Lung (tissue), 12 donors: ENCODE data around the gene POC1A. TPM values are rescaled to one million over a fixed set of nuclear protein-coding genes. Genes with fewer than 3 reads are reported as not detected.

Source experiments
- ATAC-seq: fragments of 200-7000 bp; cut with Tn5 transposase; one replicate; pipeline ENCODE4 v1.9.1; 2020; ENCODE audit warnings: moderate number of reproducible peaks; ENCODE audit not compliant: insufficient read depth, low FRiP score
- DNase-seq, 3 donors: peaks; one replicate each; pipeline ENCODE4 v3.0.0-alpha.2; 2013 to 2017
- H3K27ac ChIP-seq, 2 donors: one replicate each; pipeline ENCODE4 v1.5.1; 2013; ENCODE audit warnings: mild to moderate bottlenecking in 2 of 2, moderate library complexity in 2 of 2, control low read depth in 1 of 2, inconsistent platforms in 1 of 2, low read depth in 1 of 2, low read length in 1 of 2
- H3K27me3 ChIP-seq, 3 donors: one replicate each; pipeline ENCODE4 v1.5.1; 2013; ENCODE audit warnings: low read length in 2 of 3; ENCODE audit not compliant: control insufficient read depth in 3 of 3, insufficient read depth in 3 of 3
- H3K36me3 ChIP-seq, 4 donors: one replicate each; pipeline ENCODE4 v1.5.1; 2013; ENCODE audit warnings: low read length in 4 of 4, mild to moderate bottlenecking in 1 of 4, moderate library complexity in 1 of 4; ENCODE audit not compliant: control insufficient read depth in 4 of 4, insufficient read depth in 4 of 4
- H3K4me1 ChIP-seq, 5 donors: one replicate each; pipeline ENCODE4 v1.5.1; 2013; ENCODE audit warnings: low read length in 5 of 5, mild to moderate bottlenecking in 2 of 5, moderate library complexity in 1 of 5; ENCODE audit not compliant: control insufficient read depth in 5 of 5, insufficient read depth in 5 of 5
- H3K4me3 ChIP-seq: one replicate; pipeline ENCODE4 v1.5.1; 2013; ENCODE audit warnings: mild to moderate bottlenecking, control low read depth, moderate library complexity
- H3K9ac ChIP-seq, 2 donors: one replicate each; pipeline ENCODE4 v1.5.1; 2013; ENCODE audit warnings: low read length in 2 of 2, control low read depth in 1 of 2; ENCODE audit not compliant: insufficient read depth in 1 of 2
- H3K9me3 ChIP-seq, 4 donors: one replicate each; pipeline ENCODE4 v1.5.1; 2013; ENCODE audit warnings: low read length in 3 of 4, mild to moderate bottlenecking in 1 of 4, moderate library complexity in 1 of 4; ENCODE audit not compliant: control insufficient read depth in 4 of 4, insufficient read depth in 3 of 4
- CTCF ChIP-seq: IDR thresholded peaks from 2 replicates; pipeline ENCODE4 v1.5.1; 2012; ENCODE audit warnings: mild to moderate bottlenecking; ENCODE audit errors: control extremely low read depth, extremely low read depth
- WGBS, 2 donors: extraction: QIAGEN DNeasy Blood & Tissue Kit; methylation state at CpG; one replicate each; pipeline ENCODE4 v1.1.7; 2013; 5-methylcytosine and 5-hydroxymethylcytosine counted together
- polyA plus RNA-seq, 2 donors: library from polyadenylated mRNA; stranded (reverse); fragments of 200-250 nt; gene quantifications; one replicate each; pipeline ENCODE4 v1.2.1, GENCODE V29; 2013
- total RNA-seq, 2 donors: library from RNA; depleted of rRNA in 1 of 2; stranded (reverse); fragments of >200 nt in 1 of 2; gene quantifications; one replicate each; pipeline ENCODE4 v1.2.1, GENCODE V29; 2014 to 2021
- donor health status: control.
- donor health status: control.
- donor health status: Bipolar disorder and iron deficiency.
- donor health status: healthy.
- donor health status: DM: yes; HTN: yes; CAD: no.

POC1A gene
- total and polyA plus RNA-seq, 4 donors: 2.3 to 5.4 (median 4.0) TPM

GRCh38 chr3:52109611-52110301 is 44.5 kb downstream of the POC1A start:
- WGBS, 2 donors: 54 to 73% methylated on average over 8 of the region's 8 CpGs
- Histone ChIP-seq H3K9ac (peak overlapping the region; percentile 17 to 36), H3K9me3 (no peaks in the 10 kb centered on the region), H3K36me3 (peaks cover 0 to 2% (median 0%) of the 10 kb centered on the region in 4 donors), H3K4me1 (peaks cover 0 to 29% (median 10%) of the 10 kb centered on the region in 5 donors), H3K27ac (no peak overlapping the region), H3K4me3 (no peak overlapping the region), H3K27me3 (no peaks in the 10 kb centered on the region)
- TF ChIP-seq CTCF: no peak
- peak; percentile 66 to 92 (median 90) for DNase-seq
- no peak for ATAC-seq

GRCh38 chr3:52108302-52109232 is 45.7 kb downstream of the POC1A start:
- no peaks in the 10 kb centered on the region for H3K27me3 ChIP-seq
- H3K4me3 ChIP-seq: no peak overlapping the region
- peak overlapping the region in 1 of 2 donors; percentile 67 for H3K27ac ChIP-seq
- peak; percentile 32 to 66 (median 65) for DNase-seq
- no peak for ATAC-seq
- 68 to 69% methylated on average over 20 of the region's 20 CpGs for WGBS, 2 donors
- H3K36me3 ChIP-seq: peaks cover 0 to 2% (median 0%) of the 10 kb centered on the region in 4 donors
- H3K9me3 ChIP-seq: no peaks in the 10 kb centered on the region
- H3K9ac ChIP-seq: no peak overlapping the region
- TF ChIP-seq CTCF: no peak
- peaks cover 0 to 29% (median 10%) of the 10 kb centered on the region in 5 donors for H3K4me1 ChIP-seq

- Histone ChIP-seq H3K9me3 (no peaks in the 10 kb centered on the region), H3K4me1 (peaks cover 0 to 29% (median 10%) of the 10 kb centered on the region in 5 donors), H3K27ac (no peak overlapping the region), H3K9ac (no peak overlapping the region), H3K36me3 (peaks cover 0 to 2% (median 0%) of the 10 kb centered on the region in 4 donors), H3K27me3 (no peaks in the 10 kb centered on the region), H3K4me3 (no peak overlapping the region)
- ATAC-seq (no peak), DNase-seq (no peak)
- 92 to 95% methylated on average over 11 of the region's 11 CpGs for WGBS, 2 donors
- no peak for TF ChIP-seq CTCF
These were observed 47.1 kb downstream of the POC1A start for GRCh38 chr3:52106951-52107611.
